Fibroblast of villous mesenchyme (primary cell): ENCODE results near the gene THRB. TPM values are rescaled to one million over a fixed set of nuclear protein-coding genes. Genes with fewer than 3 reads are reported as not detected.

ENCODE experiments used
- DNase-seq: peaks from one replicate; pipeline ENCODE4 v3.0.0-alpha.2; 2010; ENCODE audit warnings: low read depth
- H3K4me3 ChIP-seq: 2 replicates; pipeline ENCODE4 v1.5.1; 2011; ENCODE audit warnings: low read depth, mild to moderate bottlenecking, low read length
- total RNA-seq: library from RNA; depleted of rRNA; stranded (reverse); fragments of >200 nt; gene quantifications from 2 replicates; pipeline ENCODE4 v1.2.3, GENCODE V29; 2012
- TF ChIP-seq, protein P1 (sequence below): IDR thresholded peaks from 2 replicates; pipeline ENCODE4 v1.5.1; 2012; ENCODE audit warnings: low read depth, mild to moderate bottlenecking, low read length; ENCODE audit not compliant: insufficient read depth

Gene THRB
- total RNA-seq, 1 donor = 13.4 TPM

DNA sequence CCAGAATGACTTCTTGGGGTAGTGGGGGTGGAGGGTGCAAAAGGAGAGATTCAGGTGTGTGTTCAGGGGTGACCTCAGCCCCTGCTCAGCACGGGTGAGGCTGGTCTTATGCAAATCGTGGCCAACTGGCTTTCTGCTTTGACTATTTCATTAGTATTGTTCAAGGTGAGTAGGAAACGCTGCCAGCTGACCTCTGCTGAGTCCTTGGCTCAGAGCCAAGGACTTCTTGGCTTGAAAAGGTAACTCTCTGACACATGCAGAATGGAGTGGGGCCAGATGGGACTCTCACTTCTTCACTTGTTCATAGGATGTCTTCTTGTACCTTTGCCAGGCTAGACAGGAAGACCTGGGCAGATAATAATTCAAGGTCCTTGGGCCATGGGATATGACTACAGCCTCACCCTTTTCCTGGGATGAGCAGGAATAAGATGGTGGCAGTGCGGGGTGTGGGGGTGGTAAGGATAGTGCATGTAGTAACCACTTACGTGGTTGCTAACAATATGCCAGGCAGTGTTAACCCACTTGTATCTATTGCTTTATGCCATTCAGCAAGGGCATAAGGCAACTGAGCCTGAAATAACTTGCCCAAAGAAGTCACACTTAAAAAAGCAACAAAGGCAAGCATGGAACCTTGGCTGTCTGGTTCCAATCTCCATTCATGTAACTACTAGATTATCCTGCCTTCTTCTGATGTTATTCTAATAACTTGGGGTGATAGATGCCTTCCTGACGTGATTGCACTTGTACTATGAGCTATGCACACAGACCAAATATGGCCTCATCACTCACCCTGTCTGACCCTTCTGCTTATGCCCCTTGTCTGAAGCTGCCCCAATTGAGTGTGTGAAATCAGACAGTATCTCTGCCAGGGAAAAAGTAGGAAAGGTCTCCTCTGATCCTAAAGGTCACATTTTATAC is 356.4 kb downstream of the THRB start:
- H3K4me3 ChIP-seq = no peak overlapping the region
- TF ChIP-seq, protein P1, sequence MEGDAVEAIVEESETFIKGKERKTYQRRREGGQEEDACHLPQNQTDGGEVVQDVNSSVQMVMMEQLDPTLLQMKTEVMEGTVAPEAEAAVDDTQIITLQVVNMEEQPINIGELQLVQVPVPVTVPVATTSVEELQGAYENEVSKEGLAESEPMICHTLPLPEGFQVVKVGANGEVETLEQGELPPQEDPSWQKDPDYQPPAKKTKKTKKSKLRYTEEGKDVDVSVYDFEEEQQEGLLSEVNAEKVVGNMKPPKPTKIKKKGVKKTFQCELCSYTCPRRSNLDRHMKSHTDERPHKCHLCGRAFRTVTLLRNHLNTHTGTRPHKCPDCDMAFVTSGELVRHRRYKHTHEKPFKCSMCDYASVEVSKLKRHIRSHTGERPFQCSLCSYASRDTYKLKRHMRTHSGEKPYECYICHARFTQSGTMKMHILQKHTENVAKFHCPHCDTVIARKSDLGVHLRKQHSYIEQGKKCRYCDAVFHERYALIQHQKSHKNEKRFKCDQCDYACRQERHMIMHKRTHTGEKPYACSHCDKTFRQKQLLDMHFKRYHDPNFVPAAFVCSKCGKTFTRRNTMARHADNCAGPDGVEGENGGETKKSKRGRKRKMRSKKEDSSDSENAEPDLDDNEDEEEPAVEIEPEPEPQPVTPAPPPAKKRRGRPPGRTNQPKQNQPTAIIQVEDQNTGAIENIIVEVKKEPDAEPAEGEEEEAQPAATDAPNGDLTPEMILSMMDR = no peak

DNA sequence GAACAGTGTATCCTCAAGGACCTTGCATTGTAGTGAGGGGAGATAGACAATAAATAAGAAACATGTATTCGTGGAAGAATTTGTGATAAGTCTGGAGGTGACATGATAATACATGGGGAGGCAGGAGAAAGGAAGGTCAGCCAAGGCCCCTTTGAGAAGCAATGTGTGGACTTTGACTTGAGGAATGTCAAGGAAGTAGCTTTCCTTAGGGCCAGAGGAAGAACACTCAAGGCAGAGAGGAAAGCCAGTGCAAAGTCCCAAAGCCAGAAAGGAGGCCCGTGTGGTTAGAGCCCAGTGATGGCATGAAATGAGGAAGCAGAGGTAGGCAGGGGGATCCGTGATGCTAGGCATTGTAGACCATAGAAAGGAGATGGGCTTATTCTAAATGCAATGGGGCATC is 357.3 kb downstream of the THRB start:
- DNase-seq = no peak
- TF ChIP-seq, protein P1 = no peak
- H3K4me3 ChIP-seq = no peak overlapping the region

More for the DNA sequence above, 356.4 kb downstream of the THRB start:
- DNase-seq = no peak

DNA sequence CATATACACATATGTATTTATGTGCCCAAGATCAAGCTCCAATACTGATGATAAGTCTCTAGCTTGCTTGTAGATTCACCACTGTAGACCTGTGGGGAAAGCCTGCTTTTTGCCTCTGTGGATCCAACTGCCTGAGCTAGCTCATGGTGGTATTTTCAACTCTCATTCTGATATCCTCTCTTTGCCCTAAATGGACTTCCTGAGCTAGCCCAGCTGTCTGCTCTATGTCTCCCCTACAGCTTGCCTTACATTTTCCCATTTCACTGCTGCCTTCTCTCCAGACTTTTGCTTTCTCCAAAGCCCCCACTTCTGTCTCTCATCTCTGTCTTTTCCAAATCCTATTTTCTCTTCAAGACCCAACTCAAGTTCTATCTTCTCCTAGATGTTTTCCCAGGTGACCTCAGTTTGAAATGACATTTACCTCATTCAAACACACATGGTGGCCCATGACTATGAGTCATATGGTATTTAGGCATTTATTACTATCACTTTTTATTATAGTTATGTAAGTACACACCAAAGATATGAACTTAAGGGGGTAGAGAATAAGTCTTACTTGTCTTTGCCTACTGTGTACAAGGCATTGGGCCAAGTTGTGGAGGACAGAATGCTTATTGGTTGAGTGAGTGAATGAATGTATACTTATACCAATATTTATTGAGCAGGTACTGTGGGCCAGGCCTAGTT is 357.9 kb downstream of the THRB start:
- peak; percentile 44 for DNase-seq
- TF ChIP-seq, protein P1 = no peak
- H3K4me3 ChIP-seq = no peak overlapping the region

DNA sequence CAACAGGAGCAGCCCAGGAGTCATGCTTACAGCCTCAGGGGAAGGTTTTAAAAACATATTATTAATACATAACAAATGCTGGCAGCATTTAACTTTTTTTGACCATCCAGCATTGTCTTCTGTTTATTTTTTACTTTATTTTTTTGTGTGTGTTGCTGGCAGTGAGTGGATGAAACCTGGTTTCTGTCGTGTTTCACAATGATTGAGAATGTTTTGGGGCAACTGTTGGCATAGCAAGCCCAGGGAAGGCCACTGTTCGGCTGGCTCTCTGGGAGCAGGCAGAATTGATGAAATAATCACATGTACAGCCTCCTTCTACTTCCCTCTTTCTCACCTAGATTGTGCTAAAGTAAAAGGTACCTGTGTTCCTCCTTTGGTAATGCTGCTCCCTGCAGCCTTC is 359.4 kb downstream of the THRB start:
- DNase-seq = no peak
- H3K4me3 ChIP-seq = no peak overlapping the region
- TF ChIP-seq, protein P1 = no peak

DNA sequence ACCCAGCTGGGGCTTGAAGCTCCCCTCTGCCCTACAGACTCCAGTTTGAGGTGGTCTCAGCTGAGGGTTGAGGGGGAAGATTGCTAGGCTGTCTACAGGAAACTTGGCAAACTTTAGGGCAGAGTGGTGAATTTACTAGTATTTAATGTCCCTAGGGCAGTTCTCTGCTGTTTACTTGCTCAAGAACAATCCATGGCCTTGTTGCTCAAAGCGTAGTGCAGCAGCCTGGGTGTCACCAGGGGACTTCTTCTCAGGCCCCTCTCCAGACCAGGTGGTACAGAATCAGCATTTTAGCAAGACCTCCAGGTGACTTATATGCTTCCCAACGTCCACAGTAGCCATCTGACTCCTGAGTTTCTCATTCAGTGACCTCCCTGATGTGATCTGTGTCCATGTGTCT is 360.7 kb downstream of the THRB start:
- TF ChIP-seq, protein P1 = no peak
- no peak overlapping the region for H3K4me3 ChIP-seq
- DNase-seq = no peak

DNA sequence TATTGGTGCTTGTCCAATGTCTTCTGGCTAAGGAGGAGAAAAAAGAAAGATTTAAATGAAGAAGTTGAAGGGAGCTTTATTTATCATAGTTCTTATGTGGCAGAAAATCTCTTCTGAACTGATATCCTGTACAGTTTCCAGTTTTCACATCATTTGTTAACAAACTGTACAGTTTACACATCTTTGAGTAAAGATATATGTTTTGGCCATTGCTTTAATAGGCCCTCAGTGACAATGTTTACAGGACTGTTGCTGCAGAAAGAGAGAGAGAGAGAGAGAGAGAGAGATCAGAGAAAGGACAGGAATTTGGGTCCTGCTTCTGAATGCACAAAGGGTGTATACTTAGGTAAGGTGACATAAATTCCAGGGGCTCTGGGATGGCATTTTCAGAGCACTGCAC is 361.2 kb downstream of the THRB start:
- TF ChIP-seq, protein P1 = no peak
- no peak for DNase-seq

More for the DNA sequence above, 361.2 kb downstream of the THRB start:
- no peak overlapping the region for H3K4me3 ChIP-seq
